Neural progenitor cell (in vitro differentiated cells): ENCODE results near the gene PSTPIP1. TPM values are rescaled to one million over a fixed set of nuclear protein-coding genes. Genes with fewer than 3 reads are reported as not detected.

Source experiments
- DNase-seq: peaks from one replicate; pipeline ENCODE4 v3.0.0-alpha.2; 2016; ENCODE audit warnings: low spot score
- H2AFZ ChIP-seq: fragments of 200-600 bp; sonication (generic); replicated peaks from 2 replicates; pipeline ENCODE4 v1.6.1; 2016; ENCODE audit warnings: antibody characterized with exemption
- H3F3A ChIP-seq: fragments of 200-600 bp; sonication (generic); 2 replicates; pipeline ENCODE4 v1.6.1; 2016; ENCODE audit warnings: antibody characterized with exemption, low read depth
- H3K27ac ChIP-seq: fragments of 200-600 bp; sonication (generic); 2 replicates; pipeline ENCODE4 v1.5.1; 2016; ENCODE audit warnings: mild to moderate bottlenecking
- H3K27me3 ChIP-seq: fragments of 200-600 bp; sonication (generic); 2 replicates; pipeline ENCODE4 v1.6.1; 2016; ENCODE audit warnings: mild to moderate bottlenecking, moderate library complexity
- H3K36me3 ChIP-seq: fragments of 200-600 bp; sonication (generic); 2 replicates; pipeline ENCODE4 v1.5.1; 2016
- H3K4me1 ChIP-seq: fragments of 200-600 bp; sonication (generic); 2 replicates; pipeline ENCODE4 v1.6.1; 2016; ENCODE audit warnings: mixed run types
- H3K4me2 ChIP-seq: fragments of 200-600 bp; sonication (generic); 2 replicates; pipeline ENCODE4 v1.6.1; 2016
- H3K4me3 ChIP-seq: fragments of 200-600 bp; sonication (generic); 2 replicates; pipeline ENCODE4 v1.5.1; 2016
- H3K79me2 ChIP-seq: fragments of 200-600 bp; sonication (generic); 2 replicates; pipeline ENCODE4 v1.6.1; 2016; ENCODE audit warnings: low read depth
- H3K9ac ChIP-seq: fragments of 200-600 bp; sonication (generic); 2 replicates; pipeline ENCODE4 v1.6.1; 2016
- H3K9me3 ChIP-seq: fragments of 200-600 bp; sonication (generic); 2 replicates; pipeline ENCODE4 v1.5.1; 2016; ENCODE audit warnings: low read depth
- H4K20me1 ChIP-seq: fragments of 200-600 bp; sonication (generic); 2 replicates; pipeline ENCODE4 v1.6.1; 2016; ENCODE audit warnings: low read depth
- H3K27ac Mint-ChIP-seq: 3 replicates; pipeline ENCODE4 v1.8.0; 2021; ENCODE audit warnings: mixed read lengths
- H3K27me3 Mint-ChIP-seq: 2 replicates; pipeline ENCODE4 v1.8.0; 2022; ENCODE audit warnings: low read depth, mild to moderate bottlenecking, inconsistent platforms, moderate library complexity, mixed read lengths; ENCODE audit not compliant: insufficient read depth
- H3K36me3 Mint-ChIP-seq: 3 replicates; pipeline ENCODE4 v1.8.0; 2021; ENCODE audit warnings: mixed read lengths
- H3K4me1 Mint-ChIP-seq: 3 replicates; pipeline ENCODE4 v1.8.0; 2021; ENCODE audit warnings: mixed read lengths
- H3K4me3 Mint-ChIP-seq: 3 replicates; pipeline ENCODE4 v1.8.0; 2021; ENCODE audit warnings: mild to moderate bottlenecking, moderate library complexity, mixed read lengths
- H3K9me3 Mint-ChIP-seq: 3 replicates; pipeline ENCODE4 v1.8.0; 2020; ENCODE audit warnings: mixed read lengths
- EZH2 ChIP-seq: fragments of 200-600 bp; sonication (generic); IDR thresholded peaks from 2 replicates; pipeline ENCODE4 v1.6.1; 2017; ENCODE audit warnings: antibody characterized with exemption, mild to moderate bottlenecking, moderate library complexity
- EZH2phosphoT487 ChIP-seq: fragments of 200-600 bp; sonication (generic); IDR thresholded peaks from 2 replicates; pipeline ENCODE4 v1.6.1; 2017; ENCODE audit warnings: antibody characterized with exemption
- total RNA-seq: library from RNA; depleted of rRNA; stranded (reverse); fragments of >200 nt; gene quantifications from 2 replicates; pipeline ENCODE4 v1.2.3, GENCODE V29; 2015; ENCODE audit warnings: low replicate concordance
- TF ChIP-seq, protein P1 (sequence below): fragments of 200-600 bp; sonication (generic); IDR thresholded peaks from 2 replicates; pipeline ENCODE4 v1.5.1; 2017; ENCODE audit warnings: antibody characterized with exemption, mild to moderate bottlenecking

Gene PSTPIP1
- total RNA-seq, 1 donor from 2014 or later = 0.19 TPM

DNA sequence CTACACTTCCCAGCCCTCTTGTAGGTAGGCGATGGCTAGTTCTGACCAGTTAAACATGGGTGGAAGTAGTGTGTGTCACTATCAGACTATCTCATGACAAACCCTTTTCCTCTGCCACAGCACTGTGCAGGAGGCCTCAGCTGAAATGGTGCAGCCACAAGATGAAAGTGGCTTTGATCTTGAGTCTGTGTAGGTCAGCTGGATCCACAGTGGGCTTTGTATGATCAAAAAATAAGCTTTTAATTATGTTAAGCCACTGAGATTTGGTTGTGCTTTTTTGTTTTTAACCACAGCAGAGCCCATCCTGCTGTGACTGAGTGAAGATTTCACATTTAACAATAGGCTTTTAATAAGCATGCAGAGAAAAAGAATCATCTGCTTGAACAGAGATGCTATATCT lies 43.7 kb upstream of the PSTPIP1 start:
- H3K9me3 Mint-ChIP-seq = no peaks in the 10 kb centered on the region
- no peak overlapping the region for H3K27ac Mint-ChIP-seq

DNA sequence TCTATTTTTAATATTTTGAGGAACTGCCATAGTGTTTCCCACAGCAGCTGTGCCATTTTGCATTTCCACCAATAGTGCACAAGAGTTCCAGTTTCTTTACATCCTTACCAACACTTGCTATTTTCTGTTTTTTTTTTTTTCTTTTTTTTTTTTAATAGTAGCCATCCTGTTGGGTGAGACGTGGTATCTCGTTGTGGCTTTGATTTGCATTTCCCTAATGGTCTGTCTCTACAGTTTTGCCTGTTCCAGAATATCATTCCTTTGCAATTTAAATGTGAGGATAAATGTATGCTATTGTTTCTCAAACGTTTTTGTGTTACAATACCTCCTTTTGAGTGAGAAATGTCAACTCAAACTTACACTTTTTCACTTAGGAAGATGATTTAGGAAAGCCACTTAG lies 41.0 kb upstream of the PSTPIP1 start:
- H3K36me3 Mint-ChIP-seq = peaks cover 10% of the 10 kb centered on the region
- H3K9me3 ChIP-seq = no peaks in the 10 kb centered on the region
- peaks cover 17% of the 10 kb centered on the region for H4K20me1 ChIP-seq
- no peak overlapping the region for H2AFZ ChIP-seq
- H3K4me3 Mint-ChIP-seq = no peak overlapping the region
- H3K9ac ChIP-seq = no peak overlapping the region
- H3K9me3 Mint-ChIP-seq = no peaks in the 10 kb centered on the region
- H3K27me3 Mint-ChIP-seq = no peaks in the 10 kb centered on the region
- DNase-seq = no peak
- no peak overlapping the region for H3K27ac ChIP-seq
- H3K27me3 ChIP-seq = no peaks in the 10 kb centered on the region
- no peak overlapping the region for H3K27ac Mint-ChIP-seq
- H3K4me3 ChIP-seq = no peak overlapping the region
- TF ChIP-seq EZH2 (no peak), EZH2phosphoT487 (no peak)
- TF ChIP-seq, protein P1, sequence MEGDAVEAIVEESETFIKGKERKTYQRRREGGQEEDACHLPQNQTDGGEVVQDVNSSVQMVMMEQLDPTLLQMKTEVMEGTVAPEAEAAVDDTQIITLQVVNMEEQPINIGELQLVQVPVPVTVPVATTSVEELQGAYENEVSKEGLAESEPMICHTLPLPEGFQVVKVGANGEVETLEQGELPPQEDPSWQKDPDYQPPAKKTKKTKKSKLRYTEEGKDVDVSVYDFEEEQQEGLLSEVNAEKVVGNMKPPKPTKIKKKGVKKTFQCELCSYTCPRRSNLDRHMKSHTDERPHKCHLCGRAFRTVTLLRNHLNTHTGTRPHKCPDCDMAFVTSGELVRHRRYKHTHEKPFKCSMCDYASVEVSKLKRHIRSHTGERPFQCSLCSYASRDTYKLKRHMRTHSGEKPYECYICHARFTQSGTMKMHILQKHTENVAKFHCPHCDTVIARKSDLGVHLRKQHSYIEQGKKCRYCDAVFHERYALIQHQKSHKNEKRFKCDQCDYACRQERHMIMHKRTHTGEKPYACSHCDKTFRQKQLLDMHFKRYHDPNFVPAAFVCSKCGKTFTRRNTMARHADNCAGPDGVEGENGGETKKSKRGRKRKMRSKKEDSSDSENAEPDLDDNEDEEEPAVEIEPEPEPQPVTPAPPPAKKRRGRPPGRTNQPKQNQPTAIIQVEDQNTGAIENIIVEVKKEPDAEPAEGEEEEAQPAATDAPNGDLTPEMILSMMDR = no peak
- H3K4me2 ChIP-seq = no peak overlapping the region
- peaks cover 11% of the 10 kb centered on the region for H3K36me3 ChIP-seq
- peaks cover 36% of the 10 kb centered on the region for H3F3A ChIP-seq
- peaks cover 15% of the 10 kb centered on the region for H3K4me1 Mint-ChIP-seq
- H3K4me1 ChIP-seq = no peaks in the 10 kb centered on the region
- no peaks in the 10 kb centered on the region for H3K79me2 ChIP-seq

More for the DNA sequence above, 43.7 kb upstream of the PSTPIP1 start:
- no peak overlapping the region for H3K4me3 ChIP-seq
- no peak overlapping the region for H3K27ac ChIP-seq
- H2AFZ ChIP-seq = no peak overlapping the region
- H3K36me3 Mint-ChIP-seq = peaks cover 26% of the 10 kb centered on the region
- H3F3A ChIP-seq = peaks cover 55% of the 10 kb centered on the region
- no peaks in the 10 kb centered on the region for H3K27me3 ChIP-seq
- H3K36me3 ChIP-seq = peaks cover 27% of the 10 kb centered on the region
- no peaks in the 10 kb centered on the region for H3K4me1 ChIP-seq
- H3K4me1 Mint-ChIP-seq = peaks cover 15% of the 10 kb centered on the region
- no peaks in the 10 kb centered on the region for H3K9me3 ChIP-seq
- TF ChIP-seq, protein P1 = no peak
- no peak for TF ChIP-seq EZH2
- no peak for TF ChIP-seq EZH2phosphoT487
- peaks cover 32% of the 10 kb centered on the region for H4K20me1 ChIP-seq
- no peak for DNase-seq
- H3K4me3 Mint-ChIP-seq = no peak overlapping the region
- H3K9ac ChIP-seq = no peak overlapping the region
- H3K79me2 ChIP-seq = peaks cover 2% of the 10 kb centered on the region
- H3K27me3 Mint-ChIP-seq = no peaks in the 10 kb centered on the region
- no peak overlapping the region for H3K4me2 ChIP-seq

GRCh38 chr15:76954744-76955143 lies 40.2 kb upstream of the PSTPIP1 start:
- Histone ChIP-seq H3K27me3 (no peaks in the 10 kb centered on the region), H3F3A (peaks cover 28% of the 10 kb centered on the region), H3K27ac (no peak overlapping the region), H3K79me2 (no peaks in the 10 kb centered on the region), H4K20me1 (peaks cover 11% of the 10 kb centered on the region), H2AFZ (no peak overlapping the region), H3K9me3 (no peaks in the 10 kb centered on the region), H3K4me3 (no peak overlapping the region), H3K9ac (no peak overlapping the region), H3K36me3 (peaks cover 4% of the 10 kb centered on the region), H3K4me1 (no peaks in the 10 kb centered on the region), H3K4me2 (no peak overlapping the region)
- Mint-ChIP-seq H3K36me3 (peaks cover 7% of the 10 kb centered on the region), H3K4me3 (no peak overlapping the region), H3K27ac (no peak overlapping the region), H3K27me3 (no peaks in the 10 kb centered on the region), H3K9me3 (no peaks in the 10 kb centered on the region), H3K4me1 (peaks cover 15% of the 10 kb centered on the region)
- DNase-seq = no peak
- TF ChIP-seq, protein P1 = no peak
- TF ChIP-seq EZH2phosphoT487 = no peak
